Mucosa of stomach (tissue), 1 donor: ENCODE data around the gene DTL.
"Not testable (repeated sequence)": the region's sequence is repeated elsewhere in the genome, so short reads cannot be mapped to it uniquely, and the experiment has no call there.

ENCODE experiments used
- H3K27me3 ChIP-seq: one replicate; pipeline ENCODE4 v1.7.0; 2013; ENCODE audit warnings: mild to moderate bottlenecking, low read length; ENCODE audit not compliant: control insufficient read depth, insufficient read depth
- H3K36me3 ChIP-seq: one replicate; pipeline ENCODE4 v1.7.0; 2013; ENCODE audit warnings: low read length; ENCODE audit not compliant: control insufficient read depth, insufficient read depth
- H3K4me1 ChIP-seq: one replicate; pipeline ENCODE4 v1.7.0; 2013; ENCODE audit warnings: mild to moderate bottlenecking, low read length; ENCODE audit not compliant: control insufficient read depth, insufficient read depth
- H3K4me3 ChIP-seq: one replicate; pipeline ENCODE4 v1.7.0; 2013; ENCODE audit warnings: low read length
- H3K9ac ChIP-seq: one replicate; pipeline ENCODE4 v1.7.0; 2013; ENCODE audit warnings: mild to moderate bottlenecking, low read length, moderate library complexity
- H3K9me3 ChIP-seq: one replicate; pipeline ENCODE4 v1.7.0; 2013; ENCODE audit warnings: mild to moderate bottlenecking, low read length, moderate library complexity; ENCODE audit not compliant: control insufficient read depth
- donor health status: Pancreatic carcinoma.

Gene DTL

GRCh38 chr1:212020975-212021374 is 14.6 kb upstream of the DTL start:
- no peaks in the 10 kb centered on the region for H3K4me1 ChIP-seq
- no peak overlapping the region for H3K4me3 ChIP-seq
- H3K27me3 ChIP-seq: no peaks in the 10 kb centered on the region
- no peak overlapping the region for H3K9ac ChIP-seq
- no peaks in the 10 kb centered on the region for H3K36me3 ChIP-seq
- no peaks in the 10 kb centered on the region for H3K9me3 ChIP-seq

DNA sequence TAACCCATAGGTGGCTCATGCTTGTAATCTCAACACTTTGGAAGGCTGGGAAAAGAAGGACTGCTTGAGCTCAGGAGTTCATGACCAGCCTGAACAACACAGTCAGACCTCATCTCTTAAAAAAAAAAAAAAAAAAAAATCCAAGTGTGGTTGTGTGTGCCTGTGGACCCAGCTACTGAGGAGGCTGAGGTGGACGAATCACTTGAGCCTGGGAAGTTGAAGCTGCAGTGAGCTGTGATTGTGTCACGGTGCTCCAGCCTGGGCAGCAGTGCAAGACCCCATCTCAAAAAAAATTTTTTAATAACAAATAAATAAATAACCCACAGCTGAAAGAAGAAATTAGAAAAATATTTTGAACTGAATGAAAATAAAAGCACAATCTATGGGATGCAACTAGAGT is 14.0 kb upstream of the DTL start:
- no peaks in the 10 kb centered on the region for H3K9me3 ChIP-seq
- no peaks in the 10 kb centered on the region for H3K27me3 ChIP-seq
- H3K4me1 ChIP-seq: no peaks in the 10 kb centered on the region
- H3K4me3 ChIP-seq: no peak overlapping the region
- no peaks in the 10 kb centered on the region for H3K36me3 ChIP-seq
- no peak overlapping the region for H3K9ac ChIP-seq

DNA sequence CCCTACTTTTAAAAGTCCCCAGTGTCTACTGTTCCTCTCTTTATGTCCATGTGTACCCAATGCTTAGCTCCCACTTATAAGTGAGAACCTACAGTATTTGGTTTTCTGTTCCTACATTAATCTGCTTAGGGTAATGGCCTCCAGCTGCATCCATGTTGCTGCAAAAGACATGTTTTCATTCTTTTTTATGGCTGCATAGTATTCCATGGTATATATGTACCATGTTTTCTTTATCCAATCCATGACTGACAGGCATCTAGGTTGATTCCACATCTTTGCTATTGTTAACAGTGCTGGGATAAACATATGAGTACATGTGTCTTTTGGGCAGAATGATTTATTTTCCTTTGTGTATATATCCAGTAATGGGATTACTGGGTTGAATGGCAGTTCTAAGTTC is 12.6 kb upstream of the DTL start:
- H3K4me1 ChIP-seq, H3K27me3 ChIP-seq, H3K9me3 ChIP-seq, H3K4me3 ChIP-seq, H3K9ac ChIP-seq, H3K36me3 ChIP-seq: not testable (repeated sequence)

DNA sequence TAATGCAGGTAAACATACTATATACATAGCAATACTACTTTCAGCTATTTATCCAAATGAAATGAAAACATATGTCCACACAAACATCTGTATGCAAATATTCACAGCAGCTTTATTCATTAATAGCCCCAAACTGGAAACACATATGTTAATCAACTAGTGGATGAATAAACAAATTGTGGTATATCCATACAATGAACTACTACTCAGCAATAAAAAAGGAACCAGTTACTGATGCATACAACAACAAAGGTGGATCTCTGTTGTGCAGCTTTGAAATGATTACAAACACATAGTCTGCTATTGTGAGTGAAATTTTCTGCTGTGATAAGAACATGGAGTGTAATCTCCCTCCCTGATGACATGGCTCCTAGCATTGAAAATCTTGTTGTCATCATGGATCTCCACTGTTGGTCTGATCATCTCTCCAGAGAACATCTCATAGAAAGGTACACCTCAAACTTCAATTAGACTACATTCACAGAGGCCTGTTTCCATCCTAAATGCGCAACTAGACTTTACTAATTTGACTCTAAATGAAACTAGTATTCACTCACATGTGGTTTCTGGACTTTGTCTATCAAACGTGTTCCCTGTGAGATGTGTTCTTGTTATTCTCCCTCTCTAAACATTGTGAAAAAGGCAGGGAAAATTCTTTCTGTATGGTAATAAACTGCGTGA is 10.9 kb upstream of the DTL start:
- no peaks in the 10 kb centered on the region for H3K36me3 ChIP-seq
- no peaks in the 10 kb centered on the region for H3K9me3 ChIP-seq
- H3K4me1 ChIP-seq: no peaks in the 10 kb centered on the region
- H3K9ac ChIP-seq: no peak overlapping the region
- H3K4me3 ChIP-seq: no peak overlapping the region
- no peaks in the 10 kb centered on the region for H3K27me3 ChIP-seq

DNA sequence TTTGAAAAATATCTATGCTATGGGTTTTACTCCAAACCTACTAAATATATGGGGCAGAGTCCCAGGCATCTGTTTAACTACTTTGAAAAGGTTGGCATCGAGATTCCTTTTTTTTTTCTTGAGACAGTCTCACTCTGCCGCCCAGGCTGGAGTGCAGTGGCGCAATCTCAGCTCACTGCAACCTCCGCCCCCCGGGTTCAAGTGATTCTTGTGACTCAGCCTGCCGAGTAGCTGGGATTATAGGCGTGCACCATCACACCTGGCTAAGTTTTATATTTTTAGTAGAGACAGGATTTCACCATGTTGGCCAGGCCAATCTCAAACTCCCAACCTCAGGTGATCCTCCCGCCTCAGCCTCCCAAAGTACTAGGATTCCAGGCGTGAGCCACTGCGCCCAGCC is 7.8 kb upstream of the DTL start:
- not testable (repeated sequence) for H3K4me3 ChIP-seq, H3K9ac ChIP-seq, H3K4me1 ChIP-seq, H3K9me3 ChIP-seq, H3K36me3 ChIP-seq, H3K27me3 ChIP-seq

DNA sequence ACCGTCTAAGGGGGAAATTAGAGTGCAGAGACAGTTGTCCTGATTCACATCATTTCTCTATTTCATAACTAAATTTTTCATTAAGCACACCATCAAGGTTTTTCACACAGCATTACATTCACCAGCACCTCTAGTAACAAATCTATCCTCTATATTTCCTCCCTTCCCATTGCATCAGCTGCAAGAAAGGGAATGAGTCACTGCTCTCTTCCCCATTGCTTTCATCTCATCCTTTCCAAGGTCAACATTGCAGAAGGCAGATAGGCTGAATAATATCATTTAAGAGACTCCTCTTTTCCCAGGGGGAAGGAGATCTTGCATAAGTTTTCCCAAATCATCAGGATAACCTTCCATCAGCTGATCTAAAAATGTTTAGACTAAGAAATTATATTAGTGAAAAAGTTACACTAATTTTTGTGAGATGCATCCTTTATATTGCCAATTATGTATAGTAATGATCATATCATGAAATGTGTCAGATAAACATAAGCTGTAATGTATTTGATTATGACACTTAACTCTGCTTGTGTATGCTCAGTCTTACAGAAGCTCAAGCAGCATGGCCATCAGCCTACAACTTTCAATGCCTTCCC is 4.5 kb upstream of the DTL start:
- H3K4me3 ChIP-seq: no peak overlapping the region
- H3K9ac ChIP-seq: no peak overlapping the region
- no peaks in the 10 kb centered on the region for H3K36me3 ChIP-seq
- no peaks in the 10 kb centered on the region for H3K27me3 ChIP-seq
- no peaks in the 10 kb centered on the region for H3K4me1 ChIP-seq
- no peaks in the 10 kb centered on the region for H3K9me3 ChIP-seq

DNA sequence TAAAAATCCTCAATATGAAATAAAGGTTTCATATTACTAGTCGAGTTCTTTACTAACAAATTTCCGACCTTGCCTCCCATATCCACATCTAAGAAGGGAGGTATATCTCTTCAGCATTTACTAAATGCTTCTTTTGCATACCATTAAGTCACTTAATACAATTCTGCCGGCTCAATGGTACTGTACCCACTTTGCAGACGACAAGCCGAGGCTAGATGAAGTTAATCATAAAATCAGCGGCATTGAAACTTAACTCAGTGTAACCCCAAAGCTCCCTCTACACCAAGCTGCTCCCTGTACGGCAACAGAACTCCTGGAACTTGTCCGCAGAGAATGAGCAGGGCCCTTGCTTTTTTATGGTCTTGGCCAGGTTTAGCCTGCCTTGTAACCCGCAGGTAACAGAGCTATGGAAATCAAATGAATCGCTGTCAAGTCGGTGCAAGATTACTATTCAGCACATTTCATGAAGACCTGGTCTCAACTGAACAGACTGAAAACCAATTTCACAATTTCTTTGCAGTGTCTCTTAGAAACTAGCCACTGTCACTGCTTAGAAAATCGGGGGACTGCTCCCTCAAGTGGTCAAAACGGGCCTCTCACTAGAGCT is 929 bp upstream of the DTL start:
- no peaks in the 10 kb centered on the region for H3K4me1 ChIP-seq
- H3K36me3 ChIP-seq: no peaks in the 10 kb centered on the region
- H3K4me3 ChIP-seq: peak overlapping the region; percentile 64
- H3K27me3 ChIP-seq: no peaks in the 10 kb centered on the region
- H3K9ac ChIP-seq: peak overlapping the region; percentile 58
- H3K9me3 ChIP-seq: no peaks in the 10 kb centered on the region

GRCh38 chr1:212035835-212036605 is 472 bp downstream of the DTL start:
- Histone ChIP-seq H3K9ac (peak overlapping the region; percentile 1), H3K36me3 (no peaks in the 10 kb centered on the region), H3K27me3 (no peaks in the 10 kb centered on the region), H3K9me3 (no peaks in the 10 kb centered on the region), H3K4me3 (peak overlapping the region; percentile 38), H3K4me1 (no peaks in the 10 kb centered on the region)

DNA sequence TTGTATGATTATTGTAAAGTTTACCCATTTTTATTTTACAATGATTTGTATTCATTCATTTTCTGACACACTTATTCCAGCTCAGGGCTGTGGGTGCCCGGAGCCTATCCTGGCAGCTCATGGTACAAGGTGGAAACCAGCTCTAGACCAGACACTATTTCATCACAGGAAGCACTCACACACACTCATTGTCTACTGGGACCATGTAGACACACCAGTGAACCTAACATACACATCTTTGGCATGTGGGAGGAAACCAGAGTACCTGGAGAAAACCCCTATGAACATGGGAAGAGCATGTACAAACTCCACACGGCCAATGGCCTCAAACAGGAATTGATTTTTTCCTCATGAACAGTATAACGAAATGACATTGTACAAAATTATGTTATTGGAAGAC is 2.4 kb downstream of the DTL start:
- H3K9me3 ChIP-seq: no peaks in the 10 kb centered on the region
- H3K4me3 ChIP-seq: no peak overlapping the region
- no peaks in the 10 kb centered on the region for H3K36me3 ChIP-seq
- no peak overlapping the region for H3K9ac ChIP-seq
- no peaks in the 10 kb centered on the region for H3K27me3 ChIP-seq
- no peaks in the 10 kb centered on the region for H3K4me1 ChIP-seq

- H3K9me3 ChIP-seq: no peaks in the 10 kb centered on the region
- no peak overlapping the region for H3K9ac ChIP-seq
- H3K4me1 ChIP-seq: no peaks in the 10 kb centered on the region
- no peak overlapping the region for H3K4me3 ChIP-seq
- H3K36me3 ChIP-seq: no peaks in the 10 kb centered on the region
- no peaks in the 10 kb centered on the region for H3K27me3 ChIP-seq
Measured at GRCh38 chr1:212039622-212040021, 4.1 kb downstream of the DTL start.

DNA sequence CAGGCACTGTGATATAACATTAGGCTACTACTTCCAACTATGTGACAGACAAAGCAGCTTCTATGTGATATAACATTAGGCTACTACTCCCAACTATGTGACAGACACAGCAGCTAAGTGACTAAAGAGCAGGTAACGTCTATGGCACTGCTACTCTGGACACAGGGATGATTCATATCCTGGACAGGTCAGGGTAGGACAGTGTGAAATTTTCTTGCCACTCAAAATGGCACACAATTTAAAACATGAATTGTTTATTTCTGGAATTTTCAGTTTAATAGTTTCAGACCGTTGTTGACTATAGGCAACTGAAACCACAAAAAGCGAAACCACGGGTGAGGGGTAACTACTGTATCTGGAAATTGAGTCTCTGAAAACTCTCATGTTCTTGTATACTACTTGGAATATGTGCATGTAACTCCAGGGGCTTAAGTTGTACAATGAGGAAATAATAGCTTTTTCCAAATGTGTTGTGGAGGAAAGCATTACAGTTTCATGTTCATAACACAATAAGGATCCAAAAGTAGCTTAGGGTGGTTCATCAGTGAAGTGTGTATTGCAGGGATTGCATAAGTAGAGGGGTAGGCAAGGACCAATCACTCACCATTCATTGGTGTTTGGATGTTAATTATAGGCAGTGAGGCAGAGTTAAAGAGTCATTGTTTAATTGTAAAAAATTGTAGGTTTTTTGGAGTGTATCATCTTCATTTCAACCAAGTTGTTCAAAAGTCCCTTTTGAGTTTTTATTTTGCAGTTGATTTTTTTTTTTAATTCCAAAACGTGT is 5.3 kb downstream of the DTL start:
- Histone ChIP-seq H3K4me1 (no peaks in the 10 kb centered on the region), H3K27me3 (no peaks in the 10 kb centered on the region), H3K9me3 (no peaks in the 10 kb centered on the region), H3K36me3 (no peaks in the 10 kb centered on the region), H3K4me3 (no peak overlapping the region), H3K9ac (no peak overlapping the region)
